Parathyroid adenoma (tissue), 2 donors: ENCODE results near the gene NALCN.

Source experiments
- H2AFZ ChIP-seq: fragments of 300-600 bp; sonication (generic); one replicate; pipeline ENCODE4 v1.7.0; 2017; ENCODE audit warnings: antibody characterized with exemption, mild to moderate bottlenecking
- H3K27ac ChIP-seq: fragments of 300-600 bp; sonication (generic); one replicate; pipeline ENCODE4 v1.7.0; 2017
- H3K27me3 ChIP-seq: fragments of 300-600 bp; sonication (generic); one replicate; pipeline ENCODE4 v1.7.0; 2017; ENCODE audit warnings: low read length; ENCODE audit not compliant: control insufficient read depth, insufficient read depth
- H3K36me3 ChIP-seq: fragments of 300-600 bp; sonication (generic); one replicate; pipeline ENCODE4 v1.7.0; 2017; ENCODE audit warnings: low read length; ENCODE audit not compliant: control insufficient read depth, insufficient read depth
- H3K4me1 ChIP-seq: fragments of 300-600 bp; sonication (generic); one replicate; pipeline ENCODE4 v1.7.0; 2017; ENCODE audit warnings: control low read depth
- H3K4me2 ChIP-seq: fragments of 300-600 bp; sonication (generic); one replicate; pipeline ENCODE4 v1.7.0; 2017; ENCODE audit warnings: low read length
- H3K4me3 ChIP-seq: fragments of 300-600 bp; sonication (generic); one replicate; pipeline ENCODE4 v1.7.0; 2017; ENCODE audit warnings: low read depth, low read length
- H3K79me2 ChIP-seq: fragments of 300-600 bp; sonication (generic); one replicate; pipeline ENCODE4 v1.7.0; 2017; ENCODE audit warnings: control low read depth
- H3K9ac ChIP-seq: fragments of 300-600 bp; sonication (generic); one replicate; pipeline ENCODE4 v1.7.0; 2017; ENCODE audit warnings: mild to moderate bottlenecking
- H3K9me3 ChIP-seq: fragments of 300-600 bp; sonication (generic); one replicate; pipeline ENCODE4 v1.7.0; 2017; ENCODE audit warnings: low read length; ENCODE audit not compliant: control insufficient read depth
- CTCF ChIP-seq: fragments of 300-600 bp; sonication (generic); IDR thresholded peaks from one replicate; pipeline ENCODE4 v1.7.0; 2017; ENCODE audit warnings: antibody characterized with exemption, mild to moderate bottlenecking
- donor health status: primary hyperparathyroidism.

Gene NALCN

DNA sequence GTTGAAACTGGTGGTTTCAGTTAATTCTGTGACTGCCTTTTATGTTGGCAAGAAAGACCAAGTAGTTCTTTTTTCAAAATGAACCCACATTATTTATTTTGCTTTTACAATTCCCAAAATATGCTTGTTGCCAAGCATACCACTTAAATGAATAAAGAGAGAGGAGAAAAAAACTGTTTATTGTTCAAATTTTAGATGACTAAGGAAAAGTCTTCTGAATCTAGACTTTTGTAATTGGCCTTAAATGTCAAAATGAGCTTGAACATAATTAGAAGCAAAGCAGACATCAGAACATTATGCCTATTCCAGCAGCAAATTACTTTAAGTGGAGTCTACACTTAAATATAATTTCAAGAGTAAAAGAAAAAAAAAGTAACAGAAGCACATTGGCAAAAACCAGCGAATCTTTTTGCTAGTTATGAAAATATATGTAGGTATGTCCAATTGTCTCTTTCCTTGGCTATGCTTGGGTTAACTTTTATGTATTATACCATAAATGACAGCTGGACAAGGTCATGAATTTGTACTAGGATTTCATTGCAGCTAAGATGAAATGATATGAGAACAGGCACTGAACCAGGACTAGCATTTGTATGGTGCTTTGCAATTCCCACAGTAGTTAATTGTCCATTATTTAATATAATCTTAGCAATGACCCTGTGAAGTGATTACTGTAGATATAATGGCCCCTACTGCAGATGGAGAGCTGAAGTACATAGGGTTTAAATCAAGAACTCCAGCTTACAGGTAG is 211.9 kb downstream of the NALCN start:
- TF ChIP-seq CTCF: no peak
- Histone ChIP-seq H3K4me2 (no peak overlapping the region), H3K27ac (no peak overlapping the region), H3K9me3 (no peaks in the 10 kb centered on the region), H3K79me2 (no peaks in the 10 kb centered on the region), H3K36me3 (no peaks in the 10 kb centered on the region), H2AFZ (no peak overlapping the region), H3K9ac (no peak overlapping the region), H3K4me3 (no peak overlapping the region), H3K27me3 (no peaks in the 10 kb centered on the region), H3K4me1 (no peaks in the 10 kb centered on the region)

- TF ChIP-seq CTCF: no peak
- H3K4me3 ChIP-seq: no peak overlapping the region
- H3K9me3 ChIP-seq: no peaks in the 10 kb centered on the region
- no peak overlapping the region for H3K27ac ChIP-seq
- no peaks in the 10 kb centered on the region for H3K36me3 ChIP-seq
- H3K79me2 ChIP-seq: no peaks in the 10 kb centered on the region
- no peaks in the 10 kb centered on the region for H3K27me3 ChIP-seq
- H3K9ac ChIP-seq: no peak overlapping the region
- H2AFZ ChIP-seq: no peak overlapping the region
- no peaks in the 10 kb centered on the region for H3K4me1 ChIP-seq
- no peak overlapping the region for H3K4me2 ChIP-seq
Observed at GRCh38 chr13:101202590-101202989, 213.7 kb downstream of the NALCN start.

DNA sequence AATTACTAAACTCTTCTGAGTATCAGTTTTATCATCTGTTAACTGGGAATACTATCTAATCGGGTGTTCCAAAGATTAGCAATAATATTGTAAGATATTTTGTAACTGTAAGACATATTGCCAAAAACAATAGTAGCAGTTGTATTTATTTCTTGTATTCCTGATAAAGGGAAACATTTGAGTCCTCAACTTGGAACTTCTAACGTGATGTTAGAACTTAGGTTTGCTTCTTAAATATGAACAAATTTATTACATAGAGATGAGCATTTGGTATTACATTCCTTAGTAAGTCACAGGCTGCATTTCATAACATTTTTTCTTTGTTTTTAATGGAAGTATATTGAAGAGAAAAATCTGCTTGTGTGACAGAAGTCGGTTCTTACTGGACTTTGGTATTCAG is 225.3 kb downstream of the NALCN start:
- Histone ChIP-seq H3K9ac (no peak overlapping the region), H3K9me3 (no peaks in the 10 kb centered on the region), H3K36me3 (no peaks in the 10 kb centered on the region), H3K27ac (no peak overlapping the region), H3K4me3 (no peak overlapping the region), H3K4me1 (no peaks in the 10 kb centered on the region), H3K27me3 (no peaks in the 10 kb centered on the region), H3K4me2 (no peak overlapping the region), H2AFZ (no peak overlapping the region), H3K79me2 (no peaks in the 10 kb centered on the region)
- TF ChIP-seq CTCF: no peak

GRCh38 chr13:101190337-101190736 is 226.0 kb downstream of the NALCN start:
- no peak overlapping the region for H3K4me2 ChIP-seq
- no peaks in the 10 kb centered on the region for H3K9me3 ChIP-seq
- H3K27ac ChIP-seq: no peak overlapping the region
- no peaks in the 10 kb centered on the region for H3K4me1 ChIP-seq
- no peaks in the 10 kb centered on the region for H3K79me2 ChIP-seq
- H3K36me3 ChIP-seq: no peaks in the 10 kb centered on the region
- TF ChIP-seq CTCF: no peak
- H3K27me3 ChIP-seq: no peaks in the 10 kb centered on the region
- H3K4me3 ChIP-seq: no peak overlapping the region
- no peak overlapping the region for H2AFZ ChIP-seq
- H3K9ac ChIP-seq: no peak overlapping the region

GRCh38 chr13:101185606-101186005 is 230.7 kb downstream of the NALCN start:
- Histone ChIP-seq H3K79me2 (no peaks in the 10 kb centered on the region), H3K36me3 (no peaks in the 10 kb centered on the region), H3K9me3 (no peaks in the 10 kb centered on the region), H3K9ac (no peak overlapping the region), H3K27ac (no peak overlapping the region), H3K27me3 (no peaks in the 10 kb centered on the region), H2AFZ (no peak overlapping the region), H3K4me3 (no peak overlapping the region), H3K4me2 (no peak overlapping the region), H3K4me1 (no peaks in the 10 kb centered on the region)
- no peak for TF ChIP-seq CTCF
